ENCODE data around the gene SF3A1. TPM values are rescaled to one million over a fixed set of nuclear protein-coding genes. Genes with fewer than 3 reads are reported as not detected.
"Not testable (repeated sequence)": the region's sequence is repeated elsewhere in the genome, so short reads cannot be mapped to it uniquely, and the experiment has no call there.

SF3A1 gene
- polyA plus RNA-seq (2013, experiment 1 of 2; ENCODE audit: insufficient read length): 121 TPM
- polyA plus RNA-seq (2013, experiment 2 of 2; ENCODE audit: insufficient read length): 127 TPM

- DNase-seq: peak; percentile 87
These were observed at the start of gene SF3A1, which contains the start of gene CCDC157 for GRCh38 chr22:30356449-30357235. Gene SF3A1 (minus strand): TSS chr22:30356894. CDS start chr22:30356792, 102 bp downstream. Gene CCDC157 (plus strand): TSS chr22:30357007. CDS start chr22:30366001, 8,994 bp downstream.

GRCh38 chr22:30406400-30406799 lies 49.7 kb upstream of the SF3A1 start:
- DNase-seq: no peak

- DNase-seq: no peak
These were observed 49.0 kb upstream of the SF3A1 start for GRCh38 chr22:30405731-30406130.

GRCh38 chr22:30404307-30404706 lies 47.6 kb upstream of the SF3A1 start:
- no peak for DNase-seq

- not testable (repeated sequence) for DNase-seq
These were observed 46.0 kb upstream of the SF3A1 start for GRCh38 chr22:30402766-30403104.

GRCh38 chr22:30402028-30402765 lies 45.5 kb upstream of the SF3A1 start:
- DNase-seq: no peak

- DNase-seq: not testable (repeated sequence)
These were observed 44.3 kb upstream of the SF3A1 start for GRCh38 chr22:30401024-30401423.

- DNase-seq: no peak
These were observed 43.5 kb upstream of the SF3A1 start for GRCh38 chr22:30400159-30400558.

- no peak for DNase-seq
These were observed 43.0 kb upstream of the SF3A1 start for GRCh38 chr22:30399718-30400117.

- DNase-seq: no peak
These were observed 42.3 kb upstream of the SF3A1 start for GRCh38 chr22:30398685-30399680.

- DNase-seq: no peak
These were observed 41.3 kb upstream of the SF3A1 start for GRCh38 chr22:30397656-30398635.

- peak; percentile 61 for DNase-seq
These were observed 40.4 kb upstream of the SF3A1 start, which contains the start of gene SEC14L2 for GRCh38 chr22:30396871-30397655. Gene SEC14L2 (plus strand): TSS chr22:30397018. CDS start chr22:30397117, 99 bp downstream.

- DNase-seq: no peak
These were observed 37.2 kb upstream of the SF3A1 start for GRCh38 chr22:30393885-30394284.

- DNase-seq: no peak
These were observed 36.6 kb upstream of the SF3A1 start for GRCh38 chr22:30393322-30393680.

- DNase-seq: no peak
These were observed 36.1 kb upstream of the SF3A1 start for GRCh38 chr22:30392661-30393321.

GRCh38 chr22:30390974-30391691 lies 34.4 kb upstream of the SF3A1 start:
- DNase-seq: peak; percentile 64

- DNase-seq: peak; percentile 82
These were observed 30.5 kb upstream of the SF3A1 start, which contains the start of gene RNF215 for GRCh38 chr22:30386960-30387827. Gene RNF215 (minus strand): TSS chr22:30387411. CDS start chr22:30387313, 98 bp downstream.

GRCh38 chr22:30386608-30386959 lies 29.9 kb upstream of the SF3A1 start:
- no peak for DNase-seq

Measured in fibroblast of skin of scalp (primary cell).